Heart left ventricle (tissue), 13 donors: ENCODE measurements around the gene SPCS2.

Source experiments
- POLR2A ChIP-seq, 2 donors: fragments of 450-650 bp; IDR thresholded peaks; one replicate each; pipeline ENCODE4 v1.6.1; 2017; ENCODE audit warnings: antibody characterized with exemption in 2 of 2, mild to moderate bottlenecking in 2 of 2, moderate library complexity in 2 of 2
- TF ChIP-seq, protein P1 (sequence below), 12 donors: fragments of 200-600 bp; sonication (generic) in 4 of 12; IDR thresholded peaks; one replicate each; pipeline versions ENCODE4 v1.5.0 to v1.8.0; 2018 to 2022; ENCODE audit warnings: antibody characterized with exemption in 12 of 12, mild to moderate bottlenecking in 5 of 12
- donor health status: ischemic (EF 13 %, LVEDD 7.1; RV severe dilation, severe dysfunction).
- donor health status: DM: no; HTN: yes; CAD: no.
- donor health status: DM: no; HTN: no; CAD: no.
- donor health status: ischemic (EF 25% LVEDD 6.9; RV normal size, moderate dysfunction).
- donor health status: ischemic (EF 25% LVEDD 5.7; RV mildly dilated, moderate dysfunction).
- donor health status: ischemic (EF 35%, LVEDD 5.7; RV mildly dilated, moderate dysfunction).
- donor health status: nonischemic (EF 11% LVEDD 7.7; RV severe dilation, severe dysfunction).
- donor health status: DM: yes; HTN: yes; CAD: no.
- donor health status: PGD.
- donor health status: ischemic (EF 29% LVEDD 5.4; RV normal size, mild dysfunction).
- donor health status: nonischemic (EF 23%, LVEDD 6.1; RV moderate dilation, normal function).

DNA sequence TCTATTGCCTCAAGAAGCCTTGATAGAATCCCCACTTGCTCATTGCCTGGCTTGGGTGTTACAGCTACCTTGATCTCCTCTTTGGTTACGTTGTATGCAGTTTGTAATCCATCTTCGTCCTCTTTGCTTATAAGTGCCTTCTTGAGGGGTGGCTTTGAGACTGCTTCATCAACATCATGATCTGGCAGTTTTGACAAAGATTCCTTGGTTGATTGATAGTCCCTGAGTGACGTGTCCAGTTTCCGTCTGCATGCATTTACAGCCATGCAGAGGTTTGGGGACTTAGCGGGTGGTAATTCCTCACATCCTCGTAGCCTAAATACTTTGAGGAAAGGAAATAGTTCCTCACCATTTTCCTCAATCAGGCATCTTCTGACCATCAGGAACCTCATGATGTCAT, 62.8 kb downstream of the SPCS2 start:
- TF ChIP-seq, protein P1, sequence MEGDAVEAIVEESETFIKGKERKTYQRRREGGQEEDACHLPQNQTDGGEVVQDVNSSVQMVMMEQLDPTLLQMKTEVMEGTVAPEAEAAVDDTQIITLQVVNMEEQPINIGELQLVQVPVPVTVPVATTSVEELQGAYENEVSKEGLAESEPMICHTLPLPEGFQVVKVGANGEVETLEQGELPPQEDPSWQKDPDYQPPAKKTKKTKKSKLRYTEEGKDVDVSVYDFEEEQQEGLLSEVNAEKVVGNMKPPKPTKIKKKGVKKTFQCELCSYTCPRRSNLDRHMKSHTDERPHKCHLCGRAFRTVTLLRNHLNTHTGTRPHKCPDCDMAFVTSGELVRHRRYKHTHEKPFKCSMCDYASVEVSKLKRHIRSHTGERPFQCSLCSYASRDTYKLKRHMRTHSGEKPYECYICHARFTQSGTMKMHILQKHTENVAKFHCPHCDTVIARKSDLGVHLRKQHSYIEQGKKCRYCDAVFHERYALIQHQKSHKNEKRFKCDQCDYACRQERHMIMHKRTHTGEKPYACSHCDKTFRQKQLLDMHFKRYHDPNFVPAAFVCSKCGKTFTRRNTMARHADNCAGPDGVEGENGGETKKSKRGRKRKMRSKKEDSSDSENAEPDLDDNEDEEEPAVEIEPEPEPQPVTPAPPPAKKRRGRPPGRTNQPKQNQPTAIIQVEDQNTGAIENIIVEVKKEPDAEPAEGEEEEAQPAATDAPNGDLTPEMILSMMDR (IDR thresholded peaks at IDR 0.05), result no peak
- TF ChIP-seq POLR2A (IDR thresholded peaks at IDR 0.05), result no peak
